ENCODE results near the gene RAB5A. TPM values are rescaled to one million over a fixed set of nuclear protein-coding genes. Genes with fewer than 3 reads are reported as not detected.

Gene RAB5A
- total and polyA plus RNA-seq, 2 experiments from 2014 or later = 110 to 128 TPM

DNA sequence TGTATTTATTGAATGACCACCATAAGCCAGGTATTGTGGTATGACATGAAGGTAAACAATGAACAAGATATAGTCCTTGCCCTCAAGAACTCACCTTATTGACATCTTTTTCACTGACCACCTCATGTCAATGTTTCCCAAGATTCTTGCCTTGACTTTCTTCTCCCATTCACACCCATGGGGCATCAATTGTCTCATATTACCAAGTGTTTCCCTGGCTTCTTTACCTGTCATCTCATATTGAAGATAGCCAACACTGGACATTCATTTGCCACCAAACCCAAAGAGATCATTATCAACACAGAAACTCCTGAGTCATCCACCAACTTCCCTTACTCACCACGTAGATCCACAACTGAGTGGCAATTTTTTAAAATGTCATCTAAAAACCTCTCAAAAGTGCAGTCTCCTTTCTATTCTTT lies 15.1 kb upstream of the RAB5A start:
- Histone ChIP-seq H3K4me2 (no peak overlapping the region), H3K4me3 (no peak overlapping the region), H3K79me2 (replicated peaks; ENCODE audit: insufficient read depth) (no peaks in the 10 kb centered on the region), H3F3A (replicated peaks; ENCODE audit: low read depth) (no peaks in the 10 kb centered on the region), H3K9me2 (ENCODE audit: insufficient read depth) (no peaks in the 10 kb centered on the region), H2AFZ (0 out of 2 replicates have a peak overlapping the region, but pooled peaks have one; percentile 66), H4K20me1 (replicated peaks; ENCODE audit: insufficient read depth) (no peaks in the 10 kb centered on the region), H3K4me1 (ENCODE audit: insufficient read depth) (peaks cover 6% of the 10 kb centered on the region), H3K27ac (ENCODE audit: low read depth) (no peak overlapping the region), H3K27me3 (ENCODE audit: insufficient read depth) (no peaks in the 10 kb centered on the region), H3K36me3 (ENCODE audit: insufficient read depth) (no peaks in the 10 kb centered on the region)
- H3K9me3 Mint-ChIP-seq = no peaks in the 10 kb centered on the region
- DNase-seq (ENCODE audit: low spot score) (no peak), ATAC-seq (no peak)
- H3K4me1 Mint-ChIP-seq = peaks cover 11% of the 10 kb centered on the region
- H3K27me3 Mint-ChIP-seq (ENCODE audit: insufficient read depth, low read depth, poor library complexity) = peaks cover 4% of the 10 kb centered on the region
- TF ChIP-seq EZH2phosphoT487 (IDR thresholded peaks at IDR 0.05; ENCODE audit: unreplicated experiment) = no peak
- TF ChIP-seq, protein P1, sequence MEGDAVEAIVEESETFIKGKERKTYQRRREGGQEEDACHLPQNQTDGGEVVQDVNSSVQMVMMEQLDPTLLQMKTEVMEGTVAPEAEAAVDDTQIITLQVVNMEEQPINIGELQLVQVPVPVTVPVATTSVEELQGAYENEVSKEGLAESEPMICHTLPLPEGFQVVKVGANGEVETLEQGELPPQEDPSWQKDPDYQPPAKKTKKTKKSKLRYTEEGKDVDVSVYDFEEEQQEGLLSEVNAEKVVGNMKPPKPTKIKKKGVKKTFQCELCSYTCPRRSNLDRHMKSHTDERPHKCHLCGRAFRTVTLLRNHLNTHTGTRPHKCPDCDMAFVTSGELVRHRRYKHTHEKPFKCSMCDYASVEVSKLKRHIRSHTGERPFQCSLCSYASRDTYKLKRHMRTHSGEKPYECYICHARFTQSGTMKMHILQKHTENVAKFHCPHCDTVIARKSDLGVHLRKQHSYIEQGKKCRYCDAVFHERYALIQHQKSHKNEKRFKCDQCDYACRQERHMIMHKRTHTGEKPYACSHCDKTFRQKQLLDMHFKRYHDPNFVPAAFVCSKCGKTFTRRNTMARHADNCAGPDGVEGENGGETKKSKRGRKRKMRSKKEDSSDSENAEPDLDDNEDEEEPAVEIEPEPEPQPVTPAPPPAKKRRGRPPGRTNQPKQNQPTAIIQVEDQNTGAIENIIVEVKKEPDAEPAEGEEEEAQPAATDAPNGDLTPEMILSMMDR (conservative IDR thresholded peaks at IDR 0.05; ENCODE audit: low read depth in 2 of 2) = no peak
- H3K4me3 Mint-ChIP-seq = no peak overlapping the region
- H3K36me3 Mint-ChIP-seq (ENCODE audit: low read depth) = no peaks in the 10 kb centered on the region
- H3K27ac Mint-ChIP-seq = no peak overlapping the region

DNA sequence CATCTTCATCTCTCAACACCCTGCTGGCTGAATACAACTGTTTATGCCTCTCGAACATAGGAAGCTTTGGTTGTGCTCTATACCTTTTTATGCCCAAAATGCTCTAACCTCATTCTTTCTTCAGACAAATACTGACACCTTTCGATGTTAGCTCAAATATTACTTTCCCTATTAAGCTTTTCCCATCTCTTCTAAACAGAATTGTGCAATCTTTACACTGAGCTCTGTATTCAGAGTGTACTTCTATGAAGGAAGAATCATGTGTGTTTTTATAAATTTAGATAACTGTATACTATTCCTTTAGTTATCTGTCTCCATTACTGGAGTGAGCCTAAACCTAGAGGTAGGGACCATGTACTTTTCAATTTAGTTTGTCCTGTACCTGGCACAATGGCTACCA lies 14.5 kb upstream of the RAB5A start:
- Mint-ChIP-seq H3K27me3 (ENCODE audit: insufficient read depth, low read depth, poor library complexity) (peaks cover 4% of the 10 kb centered on the region), H3K36me3 (ENCODE audit: low read depth) (no peaks in the 10 kb centered on the region), H3K4me1 (peaks cover 11% of the 10 kb centered on the region), H3K27ac (no peak overlapping the region), H3K4me3 (no peak overlapping the region), H3K9me3 (no peaks in the 10 kb centered on the region)
- no peaks in the 10 kb centered on the region for H3K27me3 ChIP-seq (ENCODE audit: insufficient read depth)
- DNase-seq (ENCODE audit: low spot score) = no peak
- H3K4me1 ChIP-seq (ENCODE audit: insufficient read depth) = peaks cover 6% of the 10 kb centered on the region
- no peaks in the 10 kb centered on the region for H3K9me2 ChIP-seq (ENCODE audit: insufficient read depth)
- no peak for ATAC-seq
- H3K36me3 ChIP-seq (ENCODE audit: insufficient read depth) = no peaks in the 10 kb centered on the region
- H4K20me1 ChIP-seq (replicated peaks; ENCODE audit: insufficient read depth) = no peaks in the 10 kb centered on the region
- no peaks in the 10 kb centered on the region for H3F3A ChIP-seq (replicated peaks; ENCODE audit: low read depth)
- no peaks in the 10 kb centered on the region for H3K79me2 ChIP-seq (replicated peaks; ENCODE audit: insufficient read depth)
- H2AFZ ChIP-seq = no peak overlapping the region
- no peak overlapping the region for H3K27ac ChIP-seq (ENCODE audit: low read depth)
- no peak overlapping the region for H3K4me2 ChIP-seq
- H3K4me3 ChIP-seq = no peak overlapping the region
- no peak for TF ChIP-seq POLR2AphosphoS5 (IDR thresholded peaks at IDR 0.05; ENCODE audit: low read depth)
- TF ChIP-seq ZNF331 (CRISPR knock-in tag; IDR thresholded peaks at IDR 0.05; ENCODE audit: low read depth) = no peak
- no peak for TF ChIP-seq JUNB (IDR thresholded peaks at IDR 0.05; ENCODE audit: unreplicated experiment)
- no peak for TF ChIP-seq EZH2phosphoT487 (IDR thresholded peaks at IDR 0.05; ENCODE audit: unreplicated experiment)
- TF ChIP-seq, protein P1 (conservative IDR thresholded peaks at IDR 0.05; ENCODE audit: low read depth in 2 of 2) = no peak
- no peak for TF ChIP-seq NANOG (IDR thresholded peaks at IDR 0.05; ENCODE audit: borderline replicate concordance)
- TF ChIP-seq, protein P2, sequence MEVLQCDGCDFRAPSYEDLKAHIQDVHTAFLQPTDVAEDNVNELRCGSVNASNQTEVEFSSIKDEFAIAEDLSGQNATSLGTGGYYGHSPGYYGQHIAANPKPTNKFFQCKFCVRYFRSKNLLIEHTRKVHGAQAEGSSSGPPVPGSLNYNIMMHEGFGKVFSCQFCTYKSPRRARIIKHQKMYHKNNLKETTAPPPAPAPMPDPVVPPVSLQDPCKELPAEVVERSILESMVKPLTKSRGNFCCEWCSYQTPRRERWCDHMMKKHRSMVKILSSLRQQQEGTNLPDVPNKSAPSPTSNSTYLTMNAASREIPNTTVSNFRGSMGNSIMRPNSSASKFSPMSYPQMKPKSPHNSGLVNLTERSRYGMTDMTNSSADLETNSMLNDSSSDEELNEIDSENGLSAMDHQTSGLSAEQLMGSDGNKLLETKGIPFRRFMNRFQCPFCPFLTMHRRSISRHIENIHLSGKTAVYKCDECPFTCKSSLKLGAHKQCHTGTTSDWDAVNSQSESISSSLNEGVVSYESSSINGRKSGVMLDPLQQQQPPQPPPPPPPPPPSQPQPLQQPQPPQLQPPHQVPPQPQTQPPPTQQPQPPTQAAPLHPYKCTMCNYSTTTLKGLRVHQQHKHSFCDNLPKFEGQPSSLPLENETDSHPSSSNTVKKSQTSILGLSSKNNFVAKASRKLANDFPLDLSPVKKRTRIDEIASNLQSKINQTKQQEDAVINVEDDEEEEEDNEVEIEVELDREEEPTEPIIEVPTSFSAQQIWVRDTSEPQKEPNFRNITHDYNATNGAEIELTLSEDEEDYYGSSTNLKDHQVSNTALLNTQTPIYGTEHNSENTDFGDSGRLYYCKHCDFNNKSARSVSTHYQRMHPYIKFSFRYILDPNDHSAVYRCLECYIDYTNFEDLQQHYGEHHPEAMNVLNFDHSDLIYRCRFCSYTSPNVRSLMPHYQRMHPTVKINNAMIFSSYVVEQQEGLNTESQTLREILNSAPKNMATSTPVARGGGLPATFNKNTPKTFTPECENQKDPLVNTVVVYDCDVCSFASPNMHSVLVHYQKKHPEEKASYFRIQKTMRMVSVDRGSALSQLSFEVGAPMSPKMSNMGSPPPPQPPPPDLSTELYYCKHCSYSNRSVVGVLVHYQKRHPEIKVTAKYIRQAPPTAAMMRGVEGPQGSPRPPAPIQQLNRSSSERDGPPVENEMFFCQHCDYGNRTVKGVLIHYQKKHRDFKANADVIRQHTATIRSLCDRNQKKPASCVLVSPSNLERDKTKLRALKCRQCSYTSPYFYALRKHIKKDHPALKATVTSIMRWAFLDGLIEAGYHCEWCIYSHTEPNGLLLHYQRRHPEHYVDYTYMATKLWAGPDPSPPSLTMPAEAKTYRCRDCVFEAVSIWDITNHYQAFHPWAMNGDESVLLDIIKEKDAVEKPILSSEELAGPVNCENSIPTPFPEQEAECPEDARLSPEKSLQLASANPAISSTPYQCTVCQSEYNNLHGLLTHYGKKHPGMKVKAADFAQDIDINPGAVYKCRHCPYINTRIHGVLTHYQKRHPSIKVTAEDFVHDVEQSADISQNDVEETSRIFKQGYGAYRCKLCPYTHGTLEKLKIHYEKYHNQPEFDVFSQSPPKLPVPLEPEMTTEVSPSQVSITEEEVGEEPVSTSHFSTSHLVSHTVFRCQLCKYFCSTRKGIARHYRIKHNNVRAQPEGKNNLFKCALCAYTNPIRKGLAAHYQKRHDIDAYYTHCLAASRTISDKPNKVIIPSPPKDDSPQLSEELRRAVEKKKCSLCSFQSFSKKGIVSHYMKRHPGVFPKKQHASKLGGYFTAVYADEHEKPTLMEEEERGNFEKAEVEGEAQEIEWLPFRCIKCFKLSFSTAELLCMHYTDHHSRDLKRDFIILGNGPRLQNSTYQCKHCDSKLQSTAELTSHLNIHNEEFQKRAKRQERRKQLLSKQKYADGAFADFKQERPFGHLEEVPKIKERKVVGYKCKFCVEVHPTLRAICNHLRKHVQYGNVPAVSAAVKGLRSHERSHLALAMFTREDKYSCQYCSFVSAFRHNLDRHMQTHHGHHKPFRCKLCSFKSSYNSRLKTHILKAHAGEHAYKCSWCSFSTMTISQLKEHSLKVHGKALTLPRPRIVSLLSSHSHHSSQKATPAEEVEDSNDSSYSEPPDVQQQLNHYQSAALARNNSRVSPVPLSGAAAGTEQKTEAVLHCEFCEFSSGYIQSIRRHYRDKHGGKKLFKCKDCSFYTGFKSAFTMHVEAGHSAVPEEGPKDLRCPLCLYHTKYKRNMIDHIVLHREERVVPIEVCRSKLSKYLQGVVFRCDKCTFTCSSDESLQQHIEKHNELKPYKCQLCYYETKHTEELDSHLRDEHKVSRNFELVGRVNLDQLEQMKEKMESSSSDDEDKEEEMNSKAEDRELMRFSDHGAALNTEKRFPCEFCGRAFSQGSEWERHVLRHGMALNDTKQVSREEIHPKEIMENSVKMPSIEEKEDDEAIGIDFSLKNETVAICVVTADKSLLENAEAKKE (CRISPR knock-in tag; IDR thresholded peaks at IDR 0.05) = no peak
- TF ChIP-seq, protein P3, sequence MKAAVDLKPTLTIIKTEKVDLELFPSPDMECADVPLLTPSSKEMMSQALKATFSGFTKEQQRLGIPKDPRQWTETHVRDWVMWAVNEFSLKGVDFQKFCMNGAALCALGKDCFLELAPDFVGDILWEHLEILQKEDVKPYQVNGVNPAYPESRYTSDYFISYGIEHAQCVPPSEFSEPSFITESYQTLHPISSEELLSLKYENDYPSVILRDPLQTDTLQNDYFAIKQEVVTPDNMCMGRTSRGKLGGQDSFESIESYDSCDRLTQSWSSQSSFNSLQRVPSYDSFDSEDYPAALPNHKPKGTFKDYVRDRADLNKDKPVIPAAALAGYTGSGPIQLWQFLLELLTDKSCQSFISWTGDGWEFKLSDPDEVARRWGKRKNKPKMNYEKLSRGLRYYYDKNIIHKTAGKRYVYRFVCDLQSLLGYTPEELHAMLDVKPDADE (IDR thresholded peaks at IDR 0.05) = no peak

Data from GM23338 (cell line).